ENCODE measurements around the gene RASSF7. TPM values are rescaled to one million over a fixed set of nuclear protein-coding genes. Genes with fewer than 3 reads are reported as not detected.

Gene RASSF7
- total and polyA plus RNA-seq, 11 donors = 1.1 to 15.5 (median 5.7) TPM

GRCh38 chr11:611001-611996 lies 50.5 kb downstream of the RASSF7 start:
- no peak for ATAC-seq
- no peak for DNase-seq
- intact Hi-C loops (cut with DNase I) = loop anchor here in 2 of 10 donors (5.0 kb wide), 2 partner anchors 34 to 81 kb away; partner anchors contain the start of gene PHRF1 (in 1 of the 2)
- Histone ChIP-seq H3K9me3 (no peaks in the 10 kb centered on the region), H3K4me3 (no peak overlapping the region), H3K36me3 (peaks cover 0 to 87% (median 69%) of the 10 kb centered on the region in 9 donors), H3K27ac (no peak overlapping the region), H3K27me3 (no peaks in the 10 kb centered on the region), H3K4me1 (peaks cover 8 to 48% (median 25%) of the 10 kb centered on the region in 12 donors)
- WGBS, 4 donors = 88 to 93% (median 91%) methylated on average over 42 to 49 of the region's 49 CpGs
- TF ChIP-seq POLR2A (IDR thresholded peaks at IDR 0.05) (no peak), CTCF (IDR thresholded peaks at IDR 0.05) (no peak)

- no peak overlapping the region for H3K4me3 ChIP-seq
- H3K36me3 ChIP-seq = peaks cover 0 to 76% (median 58%) of the 10 kb centered on the region in 9 donors
- no peaks in the 10 kb centered on the region for H3K9me3 ChIP-seq
- H3K4me1 ChIP-seq = peaks cover 8 to 49% (median 29%) of the 10 kb centered on the region in 12 donors
- 70 to 80% (median 74%) methylated on average over 18 to 27 of the region's 27 CpGs for WGBS, 4 donors
- no peak for TF ChIP-seq CTCF (IDR thresholded peaks at IDR 0.05)
- TF ChIP-seq POLR2A (IDR thresholded peaks at IDR 0.05) = no peak
- intact Hi-C loops (cut with DNase I) = loop anchor here in 2 of 10 donors (5.0 kb wide), 2 partner anchors 35 to 80 kb away; partner anchors contain the start of gene PHRF1 (in 1 of the 2)
- ATAC-seq (no peak), DNase-seq (peak in 1 of 5 donors; percentile 63)
- no peaks in the 10 kb centered on the region for H3K27me3 ChIP-seq
- peak overlapping the region in 2 of 12 donors; percentile 24 to 42 for H3K27ac ChIP-seq
These were observed 51.6 kb downstream of the RASSF7 start for GRCh38 chr11:612201-612960.

DNA sequence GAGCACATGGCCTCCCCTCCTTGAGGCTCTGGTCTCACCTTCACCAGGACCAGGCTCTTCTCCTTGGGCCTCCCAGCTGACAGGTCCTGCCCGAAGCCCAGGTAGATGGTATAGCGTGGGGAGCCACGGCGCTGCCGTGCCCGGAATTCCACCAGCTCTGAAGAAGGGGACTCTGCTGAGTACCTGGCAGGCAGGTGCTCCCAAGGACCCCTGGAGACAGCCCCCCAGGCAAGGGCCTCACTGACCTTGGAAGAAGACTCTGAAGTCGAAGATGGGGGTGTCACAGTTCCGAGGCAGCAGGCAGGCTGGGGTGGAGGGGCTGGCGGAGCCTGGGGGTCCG lies 52.2 kb downstream of the RASSF7 start:
- H3K4me3 ChIP-seq = no peak overlapping the region
- DNase-seq (no peak), ATAC-seq (no peak)
- H3K36me3 ChIP-seq = peaks cover 0 to 70% (median 53%) of the 10 kb centered on the region in 9 donors
- WGBS, 4 donors = 90 to 97% (median 95%) methylated on average over 6 to 10 of the region's 10 CpGs
- no peaks in the 10 kb centered on the region for H3K27me3 ChIP-seq
- TF ChIP-seq POLR2A (IDR thresholded peaks at IDR 0.05) = no peak
- TF ChIP-seq CTCF (IDR thresholded peaks at IDR 0.05) = no peak
- no peaks in the 10 kb centered on the region for H3K9me3 ChIP-seq
- peak overlapping the region in 5 of 12 donors; percentile 24 to 56 (median 46) for H3K27ac ChIP-seq
- peaks cover 8 to 49% (median 29%) of the 10 kb centered on the region in 12 donors for H3K4me1 ChIP-seq
- intact Hi-C loops (cut with DNase I) = loop anchor here in 2 of 10 donors (5.0 kb wide), 2 partner anchors 36 to 79 kb away; partner anchors contain the start of gene PHRF1 (in 1 of the 2)
